Heart left ventricle (tissue), 16 donors: ENCODE results near the gene SLC25A52. TPM values are rescaled to one million over a fixed set of nuclear protein-coding genes. Genes with fewer than 3 reads are reported as not detected.

ENCODE experiments used
- ATAC-seq, 4 donors: fragments of 200-7000 bp; cut with Tn5 transposase; one replicate each; pipeline ENCODE4 v1.9.1; 2020 to 2022; ENCODE audit warnings: moderate library complexity in 4 of 4, mild to moderate bottlenecking in 3 of 4, moderate number of reproducible peaks in 1 of 4
- DNase-seq, 5 donors: peaks; one replicate each; pipeline ENCODE4 v3.0.0-alpha.2; 2020
- H3K27ac ChIP-seq, 12 donors: fragments of 200-600 bp; sonication (generic) in 4 of 12; one replicate each; pipeline versions ENCODE4 v1.5.0 to v1.8.0; 2016 to 2022; ENCODE audit warnings: mild to moderate bottlenecking in 2 of 12
- H3K27me3 ChIP-seq, 9 donors: fragments of 200-600 bp; sonication (generic) in 2 of 9; one replicate each; pipeline versions ENCODE4 v1.5.1 to v1.8.0; 2016 to 2022; ENCODE audit warnings: mild to moderate bottlenecking in 3 of 9
- H3K36me3 ChIP-seq, 9 donors: fragments of 200-600 bp; sonication (generic) in 2 of 9; one replicate each; pipeline versions ENCODE4 v1.5.0 to v1.8.0; 2018 to 2022; ENCODE audit warnings: mild to moderate bottlenecking in 2 of 9
- H3K4me1 ChIP-seq, 12 donors: fragments of 200-600 bp; sonication (generic) in 4 of 12; one replicate each; pipeline versions ENCODE4 v1.5.0 to v1.8.0; 2016 to 2022; ENCODE audit warnings: mild to moderate bottlenecking in 3 of 12
- H3K4me3 ChIP-seq, 12 donors: fragments of 200-600 bp; sonication (generic) in 4 of 12; one replicate each; pipeline versions ENCODE4 v1.5.0 to v1.8.0; 2017 to 2022; ENCODE audit warnings: mild to moderate bottlenecking in 9 of 12, moderate library complexity in 4 of 12
- H3K9me3 ChIP-seq, 12 donors: fragments of 200-600 bp; sonication (generic) in 4 of 12; one replicate each; pipeline versions ENCODE4 v1.5.0 to v1.8.0; 2016 to 2022; ENCODE audit warnings: mild to moderate bottlenecking in 1 of 12
- CTCF ChIP-seq, 12 donors: fragments of 200-600 bp; sonication (generic) in 4 of 12; IDR thresholded peaks; one replicate each; pipeline versions ENCODE4 v1.5.0 to v1.8.0; 2018 to 2022; ENCODE audit warnings: antibody characterized with exemption in 12 of 12, mild to moderate bottlenecking in 5 of 12
- POLR2A ChIP-seq, 2 donors: fragments of 450-650 bp; IDR thresholded peaks; one replicate each; pipeline ENCODE4 v1.6.1; 2017; ENCODE audit warnings: antibody characterized with exemption in 2 of 2, mild to moderate bottlenecking in 2 of 2, moderate library complexity in 2 of 2
- WGBS, 4 donors: extraction: QIAGEN DNeasy Blood & Tissue Kit in 2 of 4; methylation state at CpG; one replicate each; pipeline versions ENCODE4 v1.1.5 to v1.1.7; 2013 to 2018; 5-methylcytosine and 5-hydroxymethylcytosine counted together
- intact Hi-C, 10 donors: fragments of 100-400 bp; cut with DNase I; formaldehyde crosslinking; loops; one replicate each; pipeline versions ENCODE4 v1.11.1 to v1.14.2; 2022
- polyA plus RNA-seq, 2 donors: library from polyadenylated mRNA; stranded (reverse); fragments of 200-250 nt; gene quantifications; one replicate each; pipeline ENCODE4 v1.2.3, GENCODE V29; 2013
- total RNA-seq, 9 donors: library from RNA; depleted of rRNA in 2 of 9; stranded (reverse); fragments of >200 nt in 2 of 9; fragmentation: NEBNext Ultra II Directional in 3 of 9; extraction: Animal tissue kit (Norgen Biotek cat#: 25700) in 3 of 9; gene quantifications; one replicate each; pipeline versions ENCODE4 v1.1.0 to v1.2.4, GENCODE V29; 2016 to 2023
- donor health status: ischemic (EF 13 %, LVEDD 7.1; RV severe dilation, severe dysfunction).
- donor health status: healthy with polysubstance abuse.
- donor health status: DM: no; HTN: yes; CAD: no.
- donor health status: DM: no; HTN: no; CAD: no.
- donor health status: ischemic (EF 25% LVEDD 6.9; RV normal size, moderate dysfunction).
- donor health status: ischemic (EF 25% LVEDD 5.7; RV mildly dilated, moderate dysfunction).
- donor health status: healthy.
- donor health status: DM: yes; HTN: yes; CAD: no.
- donor health status: ischemic (EF 35%, LVEDD 5.7; RV mildly dilated, moderate dysfunction).
- donor health status: nonischemic (EF 11% LVEDD 7.7; RV severe dilation, severe dysfunction).
- donor health status: DM: yes; HTN: yes; CAD: no.
- donor health status: PGD.
- donor health status: ischemic (EF 29% LVEDD 5.4; RV normal size, mild dysfunction).
- donor health status: nonischemic (EF 23%, LVEDD 6.1; RV moderate dilation, normal function).

Gene SLC25A52
- total and polyA plus RNA-seq, 11 donors: not detected

GRCh38 chr18:31723639-31723989, 37.1 kb downstream of the SLC25A52 start:
- peaks cover 0 to 9% (median 0%) of the 10 kb centered on the region in 12 donors for H3K9me3 ChIP-seq
- TF ChIP-seq CTCF (IDR thresholded peaks at IDR 0.05) (no peak), POLR2A (IDR thresholded peaks at IDR 0.05) (no peak)
- DNase-seq (no peak), ATAC-seq (peak in 2 of 4 donors; percentile 14 to 40)
- peaks cover 0 to 9% (median 0%) of the 10 kb centered on the region in 9 donors for H3K27me3 ChIP-seq
- H3K4me3 ChIP-seq: peak overlapping the region; percentile 52 to 78 (median 64)
- H3K27ac ChIP-seq: peak overlapping the region in 8 of 12 donors; percentile 9 to 75 (median 61)
- H3K36me3 ChIP-seq: no peaks in the 10 kb centered on the region
- H3K4me1 ChIP-seq: peaks cover 0 to 21% (median 3%) of the 10 kb centered on the region in 12 donors
- intact Hi-C loops: loop anchor here in 7 of 10 donors (2.0 to 10.0 kb wide), 6 partner anchors 41 to 729 kb away; partner anchors contain the start of gene B4GALT6 (in 1 of the 7)
- 53 to 70% (median 56%) methylated on average over 5 to 7 of the region's 7 CpGs for WGBS, 4 donors

- TF ChIP-seq CTCF (IDR thresholded peaks at IDR 0.05) (peak; percentile 78 to 94 (median 86)), POLR2A (IDR thresholded peaks at IDR 0.05) (no peak)
- H3K4me1 ChIP-seq: peaks cover 0 to 26% (median 3%) of the 10 kb centered on the region in 12 donors
- intact Hi-C loops: loop anchor here in 9 of 10 donors (1.0 to 10.0 kb wide), 7 partner anchors 40 to 728 kb away; partner anchors contain the start of gene B4GALT6 (in 1 of the 9)
- H3K4me3 ChIP-seq: no peak overlapping the region
- peaks cover 0 to 9% (median 0%) of the 10 kb centered on the region in 12 donors for H3K9me3 ChIP-seq
- no peak overlapping the region for H3K27ac ChIP-seq
- peak in 4 of 5 donors; percentile 51 to 75 (median 72) for DNase-seq
- no peaks in the 10 kb centered on the region for H3K36me3 ChIP-seq
- ATAC-seq: peak; percentile 63 to 90 (median 86)
- peaks cover 0 to 9% (median 0%) of the 10 kb centered on the region in 9 donors for H3K27me3 ChIP-seq
- WGBS, 4 donors: 34 to 39% (median 37%) methylated on average over 7 of the region's 7 CpGs
Observed at GRCh38 chr18:31722369-31722957, 38.2 kb downstream of the SLC25A52 start.

- no peak overlapping the region for H3K4me3 ChIP-seq
- peaks cover 0 to 26% (median 3%) of the 10 kb centered on the region in 12 donors for H3K4me1 ChIP-seq
- WGBS, 4 donors: 50 to 59% (median 55%) methylated on average over 3 of the region's 3 CpGs
- DNase-seq: no peak
- TF ChIP-seq POLR2A (IDR thresholded peaks at IDR 0.05) (no peak), CTCF (IDR thresholded peaks at IDR 0.05) (no peak)
- H3K27me3 ChIP-seq: peaks cover 0 to 9% (median 0%) of the 10 kb centered on the region in 9 donors
- intact Hi-C loops: loop anchor here in 7 of 10 donors (2.0 to 10.0 kb wide), 5 partner anchors 39 to 727 kb away; partner anchors contain the start of gene B4GALT6 (in 1 of the 7)
- no peaks in the 10 kb centered on the region for H3K36me3 ChIP-seq
- no peak overlapping the region for H3K27ac ChIP-seq
- peaks cover 0 to 9% (median 0%) of the 10 kb centered on the region in 12 donors for H3K9me3 ChIP-seq
- no peak for ATAC-seq
Observed at GRCh38 chr18:31721601-31722000, 39.1 kb downstream of the SLC25A52 start.

- Histone ChIP-seq H3K36me3 (no peaks in the 10 kb centered on the region), H3K27me3 (peaks cover 0 to 9% (median 0%) of the 10 kb centered on the region in 9 donors), H3K27ac (no peak overlapping the region), H3K4me3 (no peak overlapping the region), H3K4me1 (peaks cover 0 to 26% (median 3%) of the 10 kb centered on the region in 12 donors), H3K9me3 (peaks cover 0 to 9% (median 0%) of the 10 kb centered on the region in 12 donors)
- no peak for DNase-seq
- 51 to 70% (median 66%) methylated on average over 7 of the region's 7 CpGs for WGBS, 4 donors
- TF ChIP-seq POLR2A (IDR thresholded peaks at IDR 0.05) (no peak), CTCF (IDR thresholded peaks at IDR 0.05) (no peak)
- ATAC-seq: peak in 2 of 4 donors; percentile 42 to 47
- intact Hi-C loops: loop anchor here in 7 of 10 donors (2.0 to 10.0 kb wide), 5 partner anchors 39 to 726 kb away; partner anchors contain the start of gene B4GALT6 (in 1 of the 7)
Observed at GRCh38 chr18:31720867-31721266, 39.8 kb downstream of the SLC25A52 start.
